SU-DHL-6 (cell line): ENCODE measurements around the gene GGT6.

ENCODE experiments used
- H2AFZ ChIP-seq: fragments of 200-600 bp; sonication (generic); 2 replicates; pipeline ENCODE4 v1.6.1; 2014; ENCODE audit warnings: low read depth, mild to moderate bottlenecking, moderate library complexity, mixed read lengths, antibody characterized with exemption, low read length; ENCODE audit not compliant: severe bottlenecking
- H3F3A ChIP-seq: fragments of 200-600 bp; shearing (Covaris generic); 2 replicates; pipeline ENCODE4 v1.6.0; 2016; ENCODE audit warnings: antibody characterized with exemption, mild to moderate bottlenecking; ENCODE audit not compliant: insufficient read depth
- H3K27ac ChIP-seq: fragments of 200-600 bp; sonication (generic); 2 replicates; pipeline ENCODE4 v1.5.1; 2016; ENCODE audit warnings: low read depth, mild to moderate bottlenecking, low read length, moderate library complexity, mixed read lengths
- H3K27me3 ChIP-seq: fragments of 200-600 bp; sonication (generic), shearing (Covaris generic); 2 replicates; pipeline ENCODE4 v1.6.0; 2014; ENCODE audit warnings: mild to moderate bottlenecking, low read length
- H3K36me3 ChIP-seq: fragments of 200-600 bp; sonication (generic); 2 replicates; pipeline ENCODE4 v1.6.1; 2014; ENCODE audit warnings: mild to moderate bottlenecking, low read length, mixed read lengths
- H3K4me2 ChIP-seq: fragments of 300-600, 200-600 bp; shearing (Covaris generic), sonication (generic); 2 replicates; pipeline ENCODE4 v1.6.0; 2014; ENCODE audit warnings: low read length, low read depth, mild to moderate bottlenecking; ENCODE audit not compliant: poor library complexity, severe bottlenecking
- H3K4me3 ChIP-seq: fragments of 200-600 bp; sonication (generic); 2 replicates; pipeline ENCODE4 v1.5.1; 2014; ENCODE audit warnings: antibody characterized with exemption, low read length, mild to moderate bottlenecking, mixed read lengths; ENCODE audit not compliant: insufficient read depth, poor library complexity, severe bottlenecking
- H3K79me2 ChIP-seq: fragments of 200-600 bp; sonication (generic); 2 replicates; pipeline ENCODE4 v1.6.1; 2014; ENCODE audit warnings: mild to moderate bottlenecking, low read length, moderate library complexity; ENCODE audit not compliant: insufficient read depth
- H3K9ac ChIP-seq: fragments of 200-600 bp; sonication (generic); 2 replicates; pipeline ENCODE4 v1.7.0; 2014; ENCODE audit warnings: mild to moderate bottlenecking, low read length
- H3K9me2 ChIP-seq: fragments of 200-600 bp; sonication (generic); replicated peaks from 2 replicates; pipeline ENCODE4 v1.6.1; 2014; ENCODE audit warnings: low read length; ENCODE audit not compliant: insufficient read depth
- H3K9me3 ChIP-seq: fragments of 200-600 bp; sonication (generic); 2 replicates; pipeline ENCODE4 v1.6.1; 2014; ENCODE audit warnings: low read length, mixed read lengths; ENCODE audit not compliant: insufficient read depth
- H4K20me1 ChIP-seq: fragments of 200-600 bp; sonication (generic); 2 replicates; pipeline ENCODE4 v1.6.1; 2014; ENCODE audit warnings: low read depth, mild to moderate bottlenecking, antibody characterized with exemption, low read length, moderate library complexity, mixed read lengths
- EZH2phosphoT487 ChIP-seq: fragments of 200-600 bp; sonication (generic), shearing (Covaris generic); conservative IDR thresholded peaks from 2 replicates; pipeline ENCODE4 v1.6.1; 2018; ENCODE audit warnings: mild to moderate bottlenecking, antibody characterized with exemption, low read length, moderate library complexity, mixed read lengths
- TF ChIP-seq, protein P1 (sequence below): fragments of 200-600 bp; sonication (generic); IDR thresholded peaks from one replicate; pipeline ENCODE4 v1.5.1; 2017; ENCODE audit warnings: antibody characterized with exemption, mild to moderate bottlenecking, low read length, moderate library complexity; ENCODE audit not compliant: insufficient read depth, poor library complexity, severe bottlenecking

The GGT6 gene

DNA sequence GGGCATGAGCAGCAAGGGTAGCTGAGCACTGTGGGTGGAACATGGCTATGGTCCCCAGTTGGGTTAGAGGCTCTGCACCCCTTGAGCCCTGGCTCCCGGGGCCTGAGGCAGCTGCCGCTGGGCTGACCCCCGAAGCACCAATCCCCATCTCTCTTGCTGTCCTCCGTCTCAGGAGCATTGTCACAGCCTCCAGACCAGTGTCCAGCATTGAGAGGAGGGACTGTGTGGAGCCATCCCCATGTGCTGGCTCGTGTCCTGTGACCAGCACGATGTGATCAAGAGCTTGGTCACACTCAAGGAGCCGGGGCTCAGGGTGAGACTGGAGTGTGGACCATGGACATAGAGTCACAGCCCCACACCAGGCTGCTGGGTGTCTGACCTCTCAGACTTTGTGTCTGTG, 26.8 kb upstream of the GGT6 start:
- H3F3A ChIP-seq: no peaks in the 10 kb centered on the region
- no peaks in the 10 kb centered on the region for H4K20me1 ChIP-seq
- no peaks in the 10 kb centered on the region for H3K9me3 ChIP-seq
- H3K9ac ChIP-seq: no peak overlapping the region
- H3K79me2 ChIP-seq: no peaks in the 10 kb centered on the region
- no peaks in the 10 kb centered on the region for H3K27me3 ChIP-seq
- no peak overlapping the region for H3K4me2 ChIP-seq
- no peaks in the 10 kb centered on the region for H3K9me2 ChIP-seq
- H3K27ac ChIP-seq: no peak overlapping the region
- H2AFZ ChIP-seq: no peak overlapping the region
- no peak for TF ChIP-seq EZH2phosphoT487
- TF ChIP-seq, protein P1, sequence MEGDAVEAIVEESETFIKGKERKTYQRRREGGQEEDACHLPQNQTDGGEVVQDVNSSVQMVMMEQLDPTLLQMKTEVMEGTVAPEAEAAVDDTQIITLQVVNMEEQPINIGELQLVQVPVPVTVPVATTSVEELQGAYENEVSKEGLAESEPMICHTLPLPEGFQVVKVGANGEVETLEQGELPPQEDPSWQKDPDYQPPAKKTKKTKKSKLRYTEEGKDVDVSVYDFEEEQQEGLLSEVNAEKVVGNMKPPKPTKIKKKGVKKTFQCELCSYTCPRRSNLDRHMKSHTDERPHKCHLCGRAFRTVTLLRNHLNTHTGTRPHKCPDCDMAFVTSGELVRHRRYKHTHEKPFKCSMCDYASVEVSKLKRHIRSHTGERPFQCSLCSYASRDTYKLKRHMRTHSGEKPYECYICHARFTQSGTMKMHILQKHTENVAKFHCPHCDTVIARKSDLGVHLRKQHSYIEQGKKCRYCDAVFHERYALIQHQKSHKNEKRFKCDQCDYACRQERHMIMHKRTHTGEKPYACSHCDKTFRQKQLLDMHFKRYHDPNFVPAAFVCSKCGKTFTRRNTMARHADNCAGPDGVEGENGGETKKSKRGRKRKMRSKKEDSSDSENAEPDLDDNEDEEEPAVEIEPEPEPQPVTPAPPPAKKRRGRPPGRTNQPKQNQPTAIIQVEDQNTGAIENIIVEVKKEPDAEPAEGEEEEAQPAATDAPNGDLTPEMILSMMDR: no peak
- no peak overlapping the region for H3K4me3 ChIP-seq
- no peaks in the 10 kb centered on the region for H3K36me3 ChIP-seq

DNA sequence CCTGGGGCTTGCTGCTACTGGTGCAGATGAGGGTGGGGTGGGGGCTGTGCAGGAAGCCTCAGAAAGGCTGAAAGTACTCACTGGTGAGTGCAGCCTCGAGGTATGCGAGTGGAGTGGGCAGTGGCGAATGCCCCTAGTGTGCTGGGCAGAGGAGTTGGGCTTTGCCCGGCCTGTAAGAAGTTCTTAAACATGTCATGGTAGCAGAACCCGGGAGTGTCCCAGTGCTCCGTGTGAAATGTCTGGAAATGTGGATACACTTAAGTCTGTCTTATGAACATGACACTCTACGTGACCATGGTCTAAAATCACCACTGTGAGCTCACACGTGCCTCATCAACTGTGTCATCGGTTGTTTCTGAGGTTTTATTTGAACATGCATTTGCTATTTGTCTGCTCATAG, 25.7 kb upstream of the GGT6 start:
- no peak for TF ChIP-seq EZH2phosphoT487
- Histone ChIP-seq H2AFZ (no peak overlapping the region), H3K36me3 (no peaks in the 10 kb centered on the region), H3K79me2 (no peaks in the 10 kb centered on the region), H3K4me2 (no peak overlapping the region), H3K9me2 (no peaks in the 10 kb centered on the region), H3F3A (no peaks in the 10 kb centered on the region), H3K4me3 (no peak overlapping the region), H3K27ac (no peak overlapping the region), H3K9ac (no peak overlapping the region), H4K20me1 (no peaks in the 10 kb centered on the region), H3K9me3 (no peaks in the 10 kb centered on the region), H3K27me3 (no peaks in the 10 kb centered on the region)

DNA sequence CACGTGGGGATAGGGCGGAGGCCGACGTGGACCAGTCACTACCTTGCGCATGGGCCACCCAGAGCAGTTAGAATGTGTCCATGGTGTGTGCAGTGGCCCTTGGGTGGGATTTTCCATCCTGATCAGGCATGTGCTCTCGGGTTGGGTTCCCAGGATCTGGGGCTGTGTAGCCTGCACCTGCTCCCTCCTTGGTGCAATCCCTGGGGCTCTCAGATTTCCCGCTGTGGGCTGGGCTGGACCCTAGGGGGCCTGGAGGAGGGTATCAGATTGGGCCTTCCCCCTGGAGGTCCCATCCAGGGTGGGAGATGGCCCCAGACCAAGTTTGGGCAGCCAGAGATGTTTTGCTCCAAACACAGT, 25.2 kb upstream of the GGT6 start:
- no peak overlapping the region for H3K4me2 ChIP-seq
- H4K20me1 ChIP-seq: no peaks in the 10 kb centered on the region
- H3K27me3 ChIP-seq: no peaks in the 10 kb centered on the region
- H3F3A ChIP-seq: no peaks in the 10 kb centered on the region
- H3K27ac ChIP-seq: no peak overlapping the region
- no peak overlapping the region for H3K4me3 ChIP-seq
- H3K79me2 ChIP-seq: no peaks in the 10 kb centered on the region
- no peak overlapping the region for H2AFZ ChIP-seq
- H3K9me2 ChIP-seq: no peaks in the 10 kb centered on the region
- TF ChIP-seq, protein P1: no peak
- TF ChIP-seq EZH2phosphoT487: no peak
- no peaks in the 10 kb centered on the region for H3K9me3 ChIP-seq
- no peaks in the 10 kb centered on the region for H3K36me3 ChIP-seq
- no peak overlapping the region for H3K9ac ChIP-seq

DNA sequence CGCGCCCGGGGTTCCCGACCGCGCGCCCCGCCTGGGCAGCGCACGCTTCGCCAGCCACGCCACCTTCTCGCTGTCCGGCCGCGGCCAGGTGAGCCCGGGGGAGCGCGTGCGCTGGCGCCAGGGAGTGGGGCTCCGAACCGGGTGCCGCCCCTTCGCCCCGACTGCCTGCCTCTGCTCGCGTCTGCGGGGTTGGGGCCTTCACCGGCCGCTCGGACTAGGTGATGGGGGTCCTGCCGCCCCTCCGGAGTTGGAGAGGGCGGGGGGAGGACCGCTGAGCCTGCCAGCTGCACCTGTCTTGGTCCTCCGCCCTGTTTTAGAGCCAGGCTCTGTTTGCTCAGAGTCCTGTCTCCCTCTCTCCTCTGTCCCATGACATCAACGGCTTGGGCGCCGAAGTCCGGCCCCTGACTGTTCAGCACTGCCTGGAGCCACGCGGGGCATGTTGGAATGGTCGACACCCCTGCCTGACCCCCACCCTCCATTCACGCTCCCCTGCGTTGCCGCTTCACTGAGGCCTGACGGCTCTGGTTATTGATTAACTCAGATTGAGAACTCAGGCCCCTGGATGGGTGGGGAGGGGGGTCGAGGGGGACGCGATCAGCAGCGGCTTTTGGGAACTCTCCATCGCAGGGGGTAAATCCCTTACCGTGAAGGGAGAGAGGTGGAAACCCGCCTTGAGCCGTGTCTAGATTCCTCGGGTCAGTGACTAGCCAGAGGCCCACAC, 24.7 kb upstream of the GGT6 start:
- Histone ChIP-seq H2AFZ (no peak overlapping the region), H4K20me1 (no peaks in the 10 kb centered on the region), H3K4me2 (no peak overlapping the region), H3K27me3 (no peaks in the 10 kb centered on the region), H3F3A (no peaks in the 10 kb centered on the region), H3K27ac (no peak overlapping the region), H3K9me3 (no peaks in the 10 kb centered on the region), H3K9me2 (no peaks in the 10 kb centered on the region), H3K36me3 (no peaks in the 10 kb centered on the region), H3K79me2 (no peaks in the 10 kb centered on the region), H3K4me3 (no peak overlapping the region), H3K9ac (no peak overlapping the region)
- TF ChIP-seq, protein P1: no peak
- TF ChIP-seq EZH2phosphoT487: no peak
